ENCODE results near the gene DLG4.

DLG4 gene

GRCh38 chr17:7146115-7146514 is 73.5 kb downstream of the DLG4 start:
- H3K27ac ChIP-seq (ENCODE audit: extremely low read depth, low read depth, low read length), result no peak overlapping the region

GRCh38 chr17:7144213-7144612 is 75.4 kb downstream of the DLG4 start:
- no peak overlapping the region for H3K4me3 ChIP-seq (ENCODE audit: low read depth, low read length)
- TF ChIP-seq ZNF19 (tag by site-specific recombination; IDR thresholded peaks at IDR 0.05; ENCODE audit: low read depth), result no peak
- no peak for TF ChIP-seq ZNF311 (tag by site-specific recombination; IDR thresholded peaks at IDR 0.05; ENCODE audit: borderline replicate concordance)
- no peak for TF ChIP-seq KLF10 (tag by site-specific recombination; IDR thresholded peaks at IDR 0.05)
- no peak for TF ChIP-seq GLIS1 (tag by site-specific recombination; IDR thresholded peaks at IDR 0.05)
- TF ChIP-seq EGR2 (tag by site-specific recombination; IDR thresholded peaks at IDR 0.05; ENCODE audit: low read depth), result no peak
- TF ChIP-seq ZNF157 (tag by site-specific recombination; IDR thresholded peaks at IDR 0.05), result no peak
- H3K4me1 ChIP-seq (ENCODE audit: control insufficient read depth, insufficient read depth, low read length), result no peaks in the 10 kb centered on the region; the same call in 1 of the 2 replicates
- ChIA-PET CTCF (interaction anchor here (0.7 to 17.9 kb wide), 3 partner anchors 7 to 1077 kb away, joined by 3 to 388 read pairs (median 22); partner anchors contain the start of gene SLC16A11), POLR2A (no interaction called here)
- no peak overlapping the region for H3K27ac ChIP-seq (ENCODE audit: extremely low read depth, low read depth, low read length)
- no peaks in the 10 kb centered on the region for H3K9me3 ChIP-seq (ENCODE audit: control insufficient read depth, insufficient read depth, low read depth, low read length)
- H3K36me3 ChIP-seq (ENCODE audit: control insufficient read depth in 2 of 2, insufficient read depth in 1 of 2, low read length in 2 of 2), result no peaks in the 10 kb centered on the region

More at GRCh38 chr17:7146115-7146514, 73.5 kb downstream of the DLG4 start:
- Histone ChIP-seq H3K4me1 (ENCODE audit: control insufficient read depth, insufficient read depth, low read length) (no peaks in the 10 kb centered on the region; the same call in 1 of the 2 replicates), H3K36me3 (ENCODE audit: control insufficient read depth in 2 of 2, insufficient read depth in 1 of 2, low read length in 2 of 2) (no peaks in the 10 kb centered on the region), H3K4me3 (ENCODE audit: low read depth, low read length) (no peak overlapping the region), H3K9me3 (ENCODE audit: control insufficient read depth, insufficient read depth, low read depth, low read length) (no peaks in the 10 kb centered on the region)
- no peak for TF ChIP-seq ZNF529 (tag by site-specific recombination; IDR thresholded peaks at IDR 0.05; ENCODE audit: insufficient replicate concordance)
- no peak for TF ChIP-seq ZNF266 (tag by site-specific recombination; IDR thresholded peaks at IDR 0.05; ENCODE audit: low read depth)
- TF ChIP-seq ZNF391 (tag by site-specific recombination; IDR thresholded peaks at IDR 0.05; ENCODE audit: borderline replicate concordance, low read depth), result no peak
- TF ChIP-seq ZNF341 (tag by site-specific recombination; IDR thresholded peaks at IDR 0.05; ENCODE audit: low read depth), result no peak
- TF ChIP-seq ZNF184 (tag by site-specific recombination; IDR thresholded peaks at IDR 0.05), result no peak
- TF ChIP-seq ZNF629 (tag by site-specific recombination; IDR thresholded peaks at IDR 0.05), result no peak
- TF ChIP-seq PRDM4 (tag by site-specific recombination; IDR thresholded peaks at IDR 0.05), result no peak
- no peak for TF ChIP-seq ZNF521 (tag by site-specific recombination; IDR thresholded peaks at IDR 0.05)
- no peak for TF ChIP-seq ZEB2 (tag by site-specific recombination; IDR thresholded peaks at IDR 0.05)
- ChIA-PET POLR2A (no interaction called here), CTCF (interaction anchor here (0.9 to 17.9 kb wide), 3 partner anchors 9 to 97 kb away, joined by 5 to 388 read pairs (median 22); partner anchors contain the start of gene SLC16A11)

- CTCF ChIA-PET, result interaction anchor here (0.7 to 17.9 kb wide), 7 partner anchors 8 to 195 kb away, joined by 3 to 388 read pairs (median 5); partner anchors contain the start of gene SLC16A11
- Histone ChIP-seq H3K4me3 (ENCODE audit: low read depth, low read length) (no peak overlapping the region), H3K27ac (ENCODE audit: extremely low read depth, low read depth, low read length) (no peak overlapping the region), H3K36me3 (ENCODE audit: control insufficient read depth in 2 of 2, insufficient read depth in 1 of 2, low read length in 2 of 2) (no peaks in the 10 kb centered on the region), H3K4me1 (ENCODE audit: control insufficient read depth, insufficient read depth, low read length) (no peaks in the 10 kb centered on the region; the same call in 1 of the 2 replicates), H3K9me3 (ENCODE audit: control insufficient read depth, insufficient read depth, low read depth, low read length) (no peaks in the 10 kb centered on the region)
- POLR2A ChIA-PET, result no interaction called here
- TF ChIP-seq KLF9 (tag by site-specific recombination; IDR thresholded peaks at IDR 0.05; ENCODE audit: low read depth), result no peak
- TF ChIP-seq RBAK (tag by site-specific recombination; IDR thresholded peaks at IDR 0.05), result no peak
- TF ChIP-seq SP7 (tag by site-specific recombination; IDR thresholded peaks at IDR 0.05), result no peak
- no peak for TF ChIP-seq ZNF138 (tag by site-specific recombination; IDR thresholded peaks at IDR 0.05; ENCODE audit: borderline replicate concordance)
- TF ChIP-seq ZSCAN5A (tag by site-specific recombination; IDR thresholded peaks at IDR 0.05), result no peak
- no peak for TF ChIP-seq ZNF157 (tag by site-specific recombination; IDR thresholded peaks at IDR 0.05)
- no peak for TF ChIP-seq ZBTB17 (tag by site-specific recombination; IDR thresholded peaks at IDR 0.05)
- TF ChIP-seq ZNF623 (tag by site-specific recombination; IDR thresholded peaks at IDR 0.05), result no peak
- no peak for TF ChIP-seq HOXA7 (CRISPR knock-in tag; IDR thresholded peaks at IDR 0.05; ENCODE audit: borderline replicate concordance)
- no peak for TF ChIP-seq ZNF792 (tag by site-specific recombination; IDR thresholded peaks at IDR 0.05)
- TF ChIP-seq ELK4 (IDR thresholded peaks at IDR 0.05; ENCODE audit: borderline replicate concordance, low read depth, low read length), result no peak
- no peak for TF ChIP-seq ZNF548 (tag by site-specific recombination; IDR thresholded peaks at IDR 0.05)
- no peak for TF ChIP-seq TRIM28 (IDR thresholded peaks at IDR 0.05; ENCODE audit: borderline replicate concordance, low read length)
Measured at GRCh38 chr17:7141824-7142223, 77.8 kb downstream of the DLG4 start.

Measured in HEK293 (cell line).